HUES6 (cell line): ENCODE measurements around the gene KLHL24.
"Not testable (repeated sequence)": the region's sequence is repeated elsewhere in the genome, so short reads cannot be mapped to it uniquely, and the experiment has no call there.

Source experiments
- H3K27ac ChIP-seq: 2 replicates; pipeline ENCODE4 v1.7.0; 2013; ENCODE audit warnings: low read depth, mild to moderate bottlenecking, low read length, inconsistent platforms
- H3K27me3 ChIP-seq: 2 replicates; pipeline ENCODE4 v1.6.1; 2013; ENCODE audit warnings: low read length; ENCODE audit not compliant: control insufficient read depth, insufficient read depth
- H3K36me3 ChIP-seq: 2 replicates; pipeline ENCODE4 v1.6.1; 2013; ENCODE audit warnings: low read length; ENCODE audit not compliant: control insufficient read depth, insufficient read depth
- H3K4me1 ChIP-seq: 2 replicates; pipeline ENCODE4 v1.6.1; 2013; ENCODE audit warnings: low read length; ENCODE audit not compliant: control insufficient read depth, insufficient read depth
- H3K4me3 ChIP-seq: 2 replicates; pipeline ENCODE4 v1.5.1; 2013; ENCODE audit warnings: low read depth, low read length
- H3K9ac ChIP-seq: one replicate; pipeline ENCODE4 v1.6.1; 2013; ENCODE audit warnings: mild to moderate bottlenecking, low read length
- H3K9me3 ChIP-seq: 2 replicates; pipeline ENCODE4 v1.6.1; 2013; ENCODE audit warnings: low read depth, low read length; ENCODE audit not compliant: control insufficient read depth, insufficient read depth

KLHL24 gene, protein sequence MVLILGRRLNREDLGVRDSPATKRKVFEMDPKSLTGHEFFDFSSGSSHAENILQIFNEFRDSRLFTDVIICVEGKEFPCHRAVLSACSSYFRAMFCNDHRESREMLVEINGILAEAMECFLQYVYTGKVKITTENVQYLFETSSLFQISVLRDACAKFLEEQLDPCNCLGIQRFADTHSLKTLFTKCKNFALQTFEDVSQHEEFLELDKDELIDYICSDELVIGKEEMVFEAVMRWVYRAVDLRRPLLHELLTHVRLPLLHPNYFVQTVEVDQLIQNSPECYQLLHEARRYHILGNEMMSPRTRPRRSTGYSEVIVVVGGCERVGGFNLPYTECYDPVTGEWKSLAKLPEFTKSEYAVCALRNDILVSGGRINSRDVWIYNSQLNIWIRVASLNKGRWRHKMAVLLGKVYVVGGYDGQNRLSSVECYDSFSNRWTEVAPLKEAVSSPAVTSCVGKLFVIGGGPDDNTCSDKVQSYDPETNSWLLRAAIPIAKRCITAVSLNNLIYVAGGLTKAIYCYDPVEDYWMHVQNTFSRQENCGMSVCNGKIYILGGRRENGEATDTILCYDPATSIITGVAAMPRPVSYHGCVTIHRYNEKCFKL

DNA sequence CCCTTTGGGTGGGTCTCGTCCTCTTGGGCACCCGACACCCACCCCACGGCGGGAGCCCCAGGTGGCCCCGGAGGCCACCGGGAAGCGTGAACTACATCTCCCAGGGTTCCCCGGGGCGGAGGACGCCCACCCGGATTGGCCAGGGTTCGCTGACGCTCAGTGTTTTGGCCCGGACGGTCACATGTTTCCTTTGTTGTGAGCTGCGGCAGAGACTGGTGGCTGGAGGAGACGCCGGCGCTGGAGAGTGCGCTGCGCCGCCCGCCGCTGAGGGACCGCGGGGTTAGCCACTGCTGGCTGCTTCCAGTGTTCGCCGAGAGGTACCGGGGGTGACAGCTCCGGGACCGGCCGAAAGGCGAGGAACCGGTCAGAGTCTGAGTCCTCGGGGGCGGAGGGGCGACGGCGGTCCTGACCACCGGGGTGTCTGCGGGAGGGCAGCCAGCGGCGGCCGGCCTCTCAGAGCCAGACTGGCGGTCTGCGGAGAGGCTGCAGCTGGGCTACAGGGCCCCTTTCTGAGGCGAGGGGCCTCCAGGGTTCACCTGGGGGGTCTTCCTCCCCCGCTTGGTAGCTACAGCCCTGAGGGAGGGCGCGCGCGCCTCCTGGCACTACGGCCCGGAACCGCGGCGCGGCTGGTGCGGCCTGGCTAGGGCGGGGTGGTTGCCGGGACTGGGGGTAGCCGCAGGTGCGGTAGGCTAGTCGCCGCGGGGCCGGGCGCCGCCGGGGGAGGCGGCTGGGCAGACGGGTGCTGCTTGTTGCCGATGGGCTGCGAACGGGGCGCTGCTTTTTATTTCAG, at the start of gene KLHL24:
TSS of gene KLHL24 (plus strand) at position 193 of the 790 bp plus-strand sequence. CDS start 14,734 bp downstream, outside the sequence.
- no peaks in the 10 kb centered on the region for H3K9me3 ChIP-seq
- H3K27ac ChIP-seq = peak within 1 kb of the TSS; percentile 78
- H3K36me3 ChIP-seq = no peaks in the 10 kb centered on the region
- no peaks in the 10 kb centered on the region for H3K27me3 ChIP-seq
- peak within 1 kb of the TSS; percentile 94 for H3K4me3 ChIP-seq
- no peaks in the 10 kb centered on the region for H3K4me1 ChIP-seq
- peak within 1 kb of the TSS; percentile 52 for H3K9ac ChIP-seq

- H3K9me3 ChIP-seq = no peaks in the 10 kb centered on the region
- peaks cover 24% of the 10 kb centered on the region for H3K4me1 ChIP-seq
- no peak overlapping the region for H3K4me3 ChIP-seq
- H3K27me3 ChIP-seq = no peaks in the 10 kb centered on the region
- no peak overlapping the region for H3K27ac ChIP-seq
- no peaks in the 10 kb centered on the region for H3K36me3 ChIP-seq
- no peak overlapping the region for H3K9ac ChIP-seq
These were observed 48.9 kb upstream of the KLHL24 start for GRCh38 chr3:183586477-183586876.

DNA sequence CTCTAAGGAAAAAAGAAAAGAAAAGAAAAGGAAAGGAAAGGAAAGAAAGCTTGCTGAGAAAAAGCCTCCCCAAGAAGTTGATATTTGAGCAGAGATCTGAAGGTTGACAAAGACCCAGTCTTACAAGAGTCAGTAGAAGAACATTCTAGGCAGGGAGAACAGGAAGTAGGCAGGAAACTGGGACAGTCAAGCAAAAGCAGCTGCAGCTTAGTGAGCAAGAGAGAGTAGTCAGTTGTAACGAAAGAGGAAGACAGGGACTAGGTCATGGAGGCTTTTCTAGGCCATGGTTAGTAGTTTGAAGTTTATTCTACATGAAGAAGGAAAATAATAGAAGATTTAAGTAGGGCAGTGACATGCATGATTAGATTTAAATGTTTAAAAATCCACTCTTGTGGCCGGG, 48.1 kb upstream of the KLHL24 start:
- no peaks in the 10 kb centered on the region for H3K27me3 ChIP-seq
- H3K4me3 ChIP-seq = no peak overlapping the region
- no peak overlapping the region for H3K9ac ChIP-seq
- no peaks in the 10 kb centered on the region for H3K36me3 ChIP-seq
- H3K27ac ChIP-seq = no peak overlapping the region
- H3K9me3 ChIP-seq = no peaks in the 10 kb centered on the region
- H3K4me1 ChIP-seq = peaks cover 33% of the 10 kb centered on the region

- H3K9ac ChIP-seq = no peak overlapping the region
- no peaks in the 10 kb centered on the region; the same call in 1 of the 2 replicates for H3K9me3 ChIP-seq
- H3K4me3 ChIP-seq = no peak overlapping the region
- H3K36me3 ChIP-seq = no peaks in the 10 kb centered on the region
- H3K27me3 ChIP-seq = no peaks in the 10 kb centered on the region
- no peak overlapping the region for H3K27ac ChIP-seq
- peaks cover 19% of the 10 kb centered on the region for H3K4me1 ChIP-seq
These were observed 45.0 kb upstream of the KLHL24 start for GRCh38 chr3:183590442-183590841.

DNA sequence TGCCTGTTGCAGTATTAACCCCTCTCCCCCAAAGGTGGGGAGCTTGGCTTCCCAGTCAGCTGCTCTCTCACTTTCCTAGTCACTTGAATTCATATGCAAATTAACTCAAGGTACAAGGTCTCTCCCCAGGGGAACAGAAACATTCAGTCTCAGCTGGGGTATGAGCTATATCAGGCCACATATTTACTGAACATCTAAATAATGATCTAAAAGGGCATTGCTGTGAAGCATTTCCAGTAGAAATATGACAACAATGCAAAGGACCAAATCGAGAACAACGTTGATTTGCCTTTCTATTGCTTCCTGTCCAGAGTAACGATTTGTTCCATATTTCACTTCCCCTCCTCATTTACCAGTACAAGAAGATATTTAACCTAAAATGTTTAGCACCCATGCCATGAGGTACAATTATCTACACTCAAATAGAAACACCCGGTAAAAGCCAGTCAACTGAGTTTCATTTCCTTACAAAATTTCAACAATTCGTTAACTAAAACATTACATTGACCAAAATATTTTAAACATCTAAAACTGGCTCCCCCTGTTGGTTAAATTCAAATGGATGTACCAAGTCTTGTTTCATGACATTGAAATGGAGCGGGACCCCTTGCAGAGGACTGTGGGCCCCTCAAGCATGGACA, 43.4 kb upstream of the KLHL24 start:
- Histone ChIP-seq H3K4me3 (no peak overlapping the region), H3K27ac (no peak overlapping the region), H3K36me3 (no peaks in the 10 kb centered on the region), H3K4me1 (peaks cover 19% of the 10 kb centered on the region), H3K9me3 (no peaks in the 10 kb centered on the region; the same call in 1 of the 2 replicates), H3K27me3 (no peaks in the 10 kb centered on the region), H3K9ac (no peak overlapping the region)

GRCh38 chr3:183592821-183593220, 42.6 kb upstream of the KLHL24 start:
- no peak overlapping the region for H3K27ac ChIP-seq
- peaks cover 19% of the 10 kb centered on the region for H3K4me1 ChIP-seq
- H3K9ac ChIP-seq = no peak overlapping the region
- H3K4me3 ChIP-seq = no peak overlapping the region
- no peaks in the 10 kb centered on the region for H3K36me3 ChIP-seq
- H3K9me3 ChIP-seq = peaks cover under 1% of the 10 kb centered on the region; the same call in 1 of the 2 replicates
- H3K27me3 ChIP-seq = no peaks in the 10 kb centered on the region

DNA sequence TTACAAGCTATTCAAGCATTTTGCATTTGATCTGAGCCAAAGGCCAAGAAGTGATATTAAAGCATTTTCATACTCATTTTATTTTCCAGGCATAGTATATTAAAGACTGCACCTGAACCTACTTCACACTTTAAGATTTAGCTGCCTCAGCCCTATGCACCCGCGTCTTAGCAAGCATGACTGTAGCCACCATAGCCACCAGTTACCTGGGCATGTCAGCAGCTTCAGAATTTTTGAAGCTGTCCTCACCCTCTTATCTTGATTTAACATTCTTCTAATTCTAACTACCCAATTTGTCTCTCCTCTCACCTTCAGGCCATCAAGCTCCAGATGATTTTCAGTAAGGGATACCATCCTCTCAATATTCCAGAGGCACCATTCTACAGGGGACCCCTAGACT, 40.8 kb upstream of the KLHL24 start:
- Histone ChIP-seq H3K36me3 (no peaks in the 10 kb centered on the region), H3K27me3 (no peaks in the 10 kb centered on the region), H3K27ac (no peak overlapping the region), H3K4me3 (no peak overlapping the region), H3K9ac (no peak overlapping the region), H3K9me3 (peaks cover 8% of the 10 kb centered on the region; the same call in 1 of the 2 replicates), H3K4me1 (peaks cover 19% of the 10 kb centered on the region)

GRCh38 chr3:183597959-183598358, 37.5 kb upstream of the KLHL24 start:
- Histone ChIP-seq H3K4me3 (no peak overlapping the region), H3K9me3 (peaks cover 8% of the 10 kb centered on the region; the same call in 1 of the 2 replicates), H3K36me3 (no peaks in the 10 kb centered on the region), H3K9ac (no peak overlapping the region), H3K27me3 (no peaks in the 10 kb centered on the region), H3K4me1 (no peaks in the 10 kb centered on the region), H3K27ac (no peak overlapping the region)

- H3K27me3 ChIP-seq = peaks cover 13% of the 10 kb centered on the region
- H3K4me1 ChIP-seq, H3K9me3 ChIP-seq, H3K36me3 ChIP-seq, H3K4me3 ChIP-seq, H3K9ac ChIP-seq, H3K27ac ChIP-seq: not testable (repeated sequence)
These were observed 24.1 kb upstream of the KLHL24 start for GRCh38 chr3:183611326-183611725.

- Histone ChIP-seq H3K4me1 (peaks cover 14% of the 10 kb centered on the region), H3K9me3 (no peaks in the 10 kb centered on the region), H3K9ac (no peak overlapping the region), H3K27ac (no peak overlapping the region), H3K4me3 (no peak overlapping the region), H3K36me3 (no peaks in the 10 kb centered on the region), H3K27me3 (peaks cover 23% of the 10 kb centered on the region)
These were observed 21.8 kb upstream of the KLHL24 start for GRCh38 chr3:183613366-183614285.
